ENCODE measurements around the gene UST.

UST gene

DNA sequence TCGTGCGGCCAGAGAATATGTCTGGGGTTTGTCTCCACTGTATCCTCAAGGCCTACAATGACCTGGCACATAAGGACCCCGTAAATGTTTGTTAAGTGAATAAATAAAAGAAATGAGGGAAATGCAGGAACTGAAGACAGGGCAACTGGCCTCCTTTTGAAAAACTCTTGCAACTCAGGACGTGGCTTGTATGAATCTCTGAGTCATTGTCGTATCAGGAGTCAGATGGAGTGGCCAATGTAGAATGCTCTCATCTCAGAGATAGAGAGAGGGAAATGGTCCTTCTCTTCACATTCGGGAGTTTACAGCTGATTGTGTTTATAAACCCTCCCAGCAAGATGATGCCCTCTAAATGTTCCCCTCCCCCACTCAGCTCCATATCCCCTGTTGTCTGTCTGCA, 57.1 kb downstream of the UST start:
- DNase-seq (ENCODE audit: low read depth): peak; percentile 24

DNA sequence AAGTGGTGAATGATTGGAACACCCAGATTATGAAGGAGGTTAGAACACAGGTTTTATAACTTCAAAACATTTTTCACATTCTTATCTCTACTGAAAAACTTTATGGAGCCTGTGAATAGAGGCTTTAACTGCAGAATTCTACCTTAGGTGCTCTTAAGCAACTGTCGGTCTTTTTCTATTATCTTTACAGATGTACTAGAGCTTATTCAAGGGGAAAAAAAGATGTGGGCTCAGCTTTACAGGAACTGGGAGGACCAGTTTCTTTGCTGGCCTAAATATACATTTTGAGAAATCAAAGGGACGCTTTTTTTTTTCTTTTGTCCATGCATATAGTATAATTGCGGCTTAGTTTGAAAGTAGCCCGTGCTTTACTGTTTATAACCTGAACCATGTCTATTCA, 58.9 kb downstream of the UST start:
- no peak for DNase-seq (ENCODE audit: low read depth)

DNA sequence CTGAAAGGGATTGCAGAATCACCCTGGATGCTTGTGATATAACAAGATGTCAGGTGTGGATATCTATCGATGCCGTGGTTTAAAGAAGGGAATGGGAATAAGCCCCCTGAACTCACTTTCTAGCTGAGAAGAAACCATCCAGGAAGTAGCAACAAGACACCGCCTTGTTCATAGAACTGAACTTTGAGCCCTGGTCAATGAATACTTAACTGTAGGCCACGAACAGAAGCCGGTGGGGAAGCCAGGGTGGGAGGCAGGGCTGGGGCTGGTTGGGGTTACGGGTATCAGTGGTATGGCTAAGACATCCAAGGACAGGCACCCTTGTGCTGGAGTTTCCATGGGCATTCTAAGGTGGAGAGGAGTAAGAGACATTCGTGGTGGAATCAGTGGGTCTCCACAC, 61.0 kb downstream of the UST start:
- DNase-seq (ENCODE audit: low read depth): no peak

DNA sequence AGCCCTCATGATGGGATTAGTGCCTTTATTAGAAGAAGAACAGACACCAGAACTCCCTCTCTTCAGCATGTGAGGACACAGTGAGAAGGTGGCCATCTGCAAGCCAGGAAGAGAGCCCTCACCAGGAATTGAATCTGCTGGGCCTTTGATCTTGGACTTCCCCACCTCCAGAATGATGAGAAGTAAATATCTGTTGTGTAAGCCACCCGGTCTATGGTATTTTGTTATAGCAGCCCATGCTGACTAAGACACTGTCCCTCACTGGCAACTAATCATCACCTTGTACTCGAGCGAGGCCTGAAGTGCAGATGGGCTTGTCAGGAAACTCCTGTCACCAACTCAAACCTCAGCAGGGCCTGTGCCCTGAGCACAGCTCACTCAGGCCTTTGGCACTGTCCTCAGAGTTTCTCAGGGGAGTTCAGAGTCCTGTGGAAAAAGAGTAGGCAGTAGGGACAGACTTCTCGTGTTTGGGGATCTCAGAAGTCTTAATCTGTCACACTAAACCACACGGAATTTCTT, 62.0 kb downstream of the UST start:
- DNase-seq (ENCODE audit: low read depth): no peak

DNA sequence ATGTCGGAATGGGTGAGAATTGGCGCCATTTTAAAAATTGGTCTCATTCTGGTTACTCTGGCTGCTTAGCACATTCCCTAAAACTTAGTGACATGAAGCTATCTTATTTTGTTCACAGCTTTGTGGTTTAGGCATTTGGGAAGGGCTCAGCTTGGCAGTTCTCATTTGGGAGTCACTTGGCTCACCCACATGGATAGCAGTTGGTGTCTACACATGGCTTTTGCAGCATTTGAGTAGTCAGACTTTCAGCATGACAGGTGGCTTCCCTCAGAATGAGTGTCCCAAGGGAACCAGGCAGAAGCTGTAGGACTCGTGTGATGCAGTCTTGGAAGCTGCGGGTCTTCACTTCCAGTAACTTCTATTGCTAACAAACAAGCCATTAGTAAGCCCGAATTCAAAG, 64.6 kb downstream of the UST start:
- DNase-seq (ENCODE audit: low read depth): no peak

DNA sequence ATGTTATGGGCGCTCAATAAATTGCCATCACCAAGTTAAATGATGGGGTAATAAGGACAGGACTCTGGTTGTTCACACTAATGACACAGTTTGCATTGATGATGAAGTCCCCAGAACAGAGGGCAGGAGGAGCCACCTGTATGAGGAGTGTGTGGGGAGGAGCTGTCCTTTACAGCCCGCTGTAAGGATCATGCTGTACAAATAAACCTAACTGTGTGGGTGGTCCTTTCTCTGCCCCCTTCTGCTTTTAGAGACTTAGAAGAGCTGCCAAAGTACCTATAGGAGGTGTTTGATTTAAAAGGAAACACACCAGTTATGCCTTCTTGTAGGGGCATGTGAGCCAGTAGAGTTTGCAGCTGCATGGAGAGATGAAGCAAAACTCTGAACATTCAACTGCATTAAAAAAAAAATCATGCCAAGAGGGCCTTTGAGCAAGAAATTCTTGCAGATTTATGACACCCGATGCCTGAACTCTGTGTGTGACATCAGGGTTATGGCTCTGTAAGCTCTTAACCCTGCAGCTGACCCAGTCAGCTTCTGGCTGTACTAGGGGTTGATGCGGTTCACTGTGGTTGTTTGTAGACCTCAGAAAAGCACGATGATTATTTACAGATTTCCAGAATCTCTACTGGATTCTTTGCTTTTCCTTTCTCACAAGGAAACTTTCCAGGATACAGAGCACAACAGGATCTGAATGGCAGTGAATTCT, 67.4 kb downstream of the UST start:
- DNase-seq (ENCODE audit: low read depth): no peak

DNA sequence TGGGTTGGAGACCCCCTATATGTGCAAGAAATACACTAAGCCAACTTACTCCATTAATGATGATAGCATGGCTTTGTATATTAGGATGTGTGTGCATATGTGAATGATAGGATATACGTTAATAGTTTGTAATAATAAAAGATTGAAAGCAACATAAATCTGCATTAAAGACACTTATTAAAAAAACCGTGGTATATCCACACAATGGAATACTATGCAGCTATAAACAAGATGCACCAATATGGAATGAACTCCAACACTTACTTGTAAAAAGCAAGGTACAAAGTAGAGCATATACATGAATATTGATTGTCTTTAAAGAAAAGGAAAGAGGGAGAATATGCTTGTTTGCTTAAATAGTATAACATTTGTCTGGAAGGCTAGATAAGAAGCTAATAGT, 68.0 kb downstream of the UST start:
- DNase-seq (ENCODE audit: low read depth): no peak

DNA sequence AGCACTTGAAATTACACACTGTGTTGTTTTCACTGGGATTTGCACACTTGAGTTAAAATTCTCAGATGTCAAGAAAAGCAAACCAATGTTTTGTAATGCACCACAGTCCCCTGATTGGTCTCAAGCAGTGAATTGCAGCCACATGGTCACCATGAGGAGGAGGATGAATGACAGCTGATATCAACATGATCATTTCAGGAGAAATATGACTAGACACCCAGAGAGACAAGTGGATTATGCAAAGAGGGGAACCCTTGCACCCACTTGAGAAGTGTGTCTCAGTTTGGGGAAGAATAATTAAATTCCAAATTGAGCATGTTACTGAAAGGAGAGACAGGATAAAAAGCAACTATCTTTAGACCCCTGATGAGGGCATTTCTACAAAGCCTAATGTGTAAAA, 69.3 kb downstream of the UST start:
- DNase-seq (ENCODE audit: low read depth): no peak

DNA sequence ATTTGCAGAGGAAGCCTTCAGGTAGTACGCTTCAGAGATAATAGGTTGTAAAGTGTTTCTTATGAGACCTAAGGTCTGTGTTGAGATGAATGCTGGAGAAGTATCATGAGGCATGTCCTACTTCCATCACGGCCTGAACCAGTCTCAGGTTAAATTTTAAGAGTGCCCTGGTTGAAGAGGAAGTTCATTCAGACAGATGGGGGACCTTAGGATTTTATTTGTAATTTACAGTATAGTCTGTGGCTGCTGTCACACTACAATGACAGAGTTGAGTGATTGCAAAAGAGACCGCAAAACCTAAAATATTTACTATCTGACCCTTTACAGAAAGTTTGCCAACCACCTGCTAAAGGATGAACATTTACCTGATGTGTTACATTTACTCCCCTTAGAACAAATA, 70.9 kb downstream of the UST start:
- DNase-seq (ENCODE audit: low read depth): no peak

DNA sequence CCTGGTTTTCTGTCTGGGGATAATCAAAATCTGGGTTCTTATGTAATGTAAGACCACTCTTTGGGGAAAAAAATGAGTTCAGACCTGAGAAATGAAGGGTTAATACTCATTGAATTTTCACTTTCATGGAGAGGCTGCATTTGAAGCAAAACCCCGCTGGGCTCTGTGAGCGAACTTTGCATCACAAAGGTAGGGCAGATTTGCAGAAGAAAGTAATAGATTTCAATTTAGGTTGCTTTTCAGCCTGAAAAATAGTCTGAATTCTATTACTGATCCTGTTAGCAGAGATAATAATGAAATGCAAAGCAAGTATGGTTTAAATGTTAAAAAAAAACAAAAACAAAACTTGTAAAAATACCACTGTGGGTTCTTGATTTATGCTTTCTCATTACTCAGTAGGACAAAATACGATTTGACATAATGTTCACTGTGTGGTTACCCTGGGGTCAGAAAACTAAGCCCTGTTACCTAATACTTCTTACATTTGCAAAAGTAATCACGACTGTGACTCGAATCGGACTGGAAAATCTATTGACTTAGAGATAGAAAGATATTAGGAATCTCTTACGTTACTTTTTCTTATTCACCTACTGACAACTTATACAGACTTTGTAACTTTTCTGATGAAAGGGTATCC, 72.2 kb downstream of the UST start:
- DNase-seq (ENCODE audit: low read depth): no peak

DNA sequence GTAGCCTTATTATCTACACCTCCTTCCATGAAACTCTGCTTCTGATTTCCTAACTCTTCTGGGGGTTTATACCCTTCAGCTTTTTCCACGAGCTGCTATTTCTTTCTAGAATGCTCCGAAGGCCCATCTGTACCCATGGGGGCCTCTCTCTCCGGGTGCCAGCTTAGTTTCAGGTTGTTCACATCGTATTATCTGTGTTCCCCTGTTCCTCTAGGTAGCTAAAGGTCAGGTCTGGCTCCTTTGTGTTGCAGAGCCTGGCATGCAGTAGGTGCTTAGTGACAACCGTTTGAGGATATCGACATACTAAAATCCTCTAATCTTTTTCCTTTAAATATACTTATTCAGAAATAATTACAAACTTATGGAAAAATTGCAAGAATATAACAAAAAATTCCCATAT, 73.0 kb downstream of the UST start:
- no peak for DNase-seq (ENCODE audit: low read depth)

DNA sequence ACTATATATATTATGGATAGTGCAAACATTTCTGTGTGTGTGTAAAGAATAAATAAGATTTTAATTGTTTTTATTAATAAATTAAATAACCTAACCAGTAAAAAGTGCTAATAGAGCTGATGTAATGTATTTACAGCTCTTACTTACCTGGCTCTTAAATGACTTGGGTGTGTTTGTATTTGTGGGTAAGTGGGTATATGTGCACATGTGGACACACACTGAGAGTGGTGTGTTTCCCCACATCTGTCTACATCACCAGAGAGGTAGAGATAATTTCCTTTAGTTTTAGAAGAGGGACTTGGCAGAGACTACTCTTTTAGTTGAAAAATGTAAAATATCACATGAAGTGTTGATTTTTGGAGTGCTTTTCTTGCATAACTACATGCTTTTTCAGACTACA, 76.0 kb downstream of the UST start:
- DNase-seq (ENCODE audit: low read depth): no peak

DNA sequence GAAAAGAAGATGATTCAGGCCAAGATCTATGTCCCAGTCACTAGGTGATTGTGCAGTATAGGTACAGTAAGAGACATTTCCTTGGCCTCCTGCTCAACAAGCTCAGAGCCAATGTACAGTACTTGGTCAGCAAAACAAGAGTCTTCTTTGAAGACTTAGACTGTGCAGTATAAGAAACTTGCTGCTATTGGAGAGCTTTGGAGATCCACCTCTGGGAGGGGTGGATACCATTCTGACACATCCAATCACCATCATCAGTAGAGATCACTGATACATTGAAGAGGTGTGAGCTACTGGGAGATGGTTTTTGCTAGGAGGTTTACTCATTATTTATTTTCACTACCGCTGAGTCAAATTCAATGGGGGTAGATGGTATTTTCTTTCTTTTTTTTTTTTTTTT, 77.5 kb downstream of the UST start:
- no peak for DNase-seq (ENCODE audit: low read depth)

DNA sequence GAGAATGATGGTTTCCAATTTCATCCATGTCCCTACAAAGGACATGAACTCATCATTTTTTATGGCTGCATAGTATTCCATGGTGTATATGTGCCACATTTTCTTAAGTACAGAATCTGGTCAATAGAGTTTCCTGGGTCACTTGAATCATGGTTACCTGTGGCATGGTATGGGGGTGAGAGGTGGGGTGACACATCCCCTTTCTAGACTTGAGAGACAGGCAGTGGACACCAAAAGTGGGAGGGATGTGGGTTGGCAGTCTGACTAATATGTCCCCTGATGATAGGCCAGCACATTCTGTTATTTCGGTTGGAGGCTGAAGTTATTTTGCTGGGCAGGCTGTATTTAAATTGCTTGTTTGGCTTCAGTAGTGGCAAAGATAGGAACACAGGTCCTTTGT, 78.1 kb downstream of the UST start:
- DNase-seq (ENCODE audit: low read depth): no peak

DNA sequence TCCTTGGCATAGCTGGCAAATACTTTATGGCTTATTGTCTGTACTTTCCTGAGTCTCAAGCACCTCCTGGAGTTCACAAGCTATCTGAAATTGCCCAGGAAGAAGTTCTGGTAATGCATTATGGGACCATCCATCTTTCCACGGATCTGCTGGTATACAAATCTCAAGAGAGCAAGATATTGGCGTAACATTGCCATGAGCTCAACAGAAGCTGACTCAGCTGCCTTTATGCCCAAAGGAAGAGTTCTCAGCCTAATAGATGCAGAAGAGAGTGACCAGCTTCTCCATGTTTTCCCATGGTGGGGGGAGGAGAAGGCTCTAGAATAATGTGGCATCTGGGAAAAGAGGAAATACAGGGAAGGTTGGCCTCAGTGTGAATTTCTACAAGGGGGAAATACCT, 78.7 kb downstream of the UST start:
- DNase-seq (ENCODE audit: low read depth): no peak

DNA sequence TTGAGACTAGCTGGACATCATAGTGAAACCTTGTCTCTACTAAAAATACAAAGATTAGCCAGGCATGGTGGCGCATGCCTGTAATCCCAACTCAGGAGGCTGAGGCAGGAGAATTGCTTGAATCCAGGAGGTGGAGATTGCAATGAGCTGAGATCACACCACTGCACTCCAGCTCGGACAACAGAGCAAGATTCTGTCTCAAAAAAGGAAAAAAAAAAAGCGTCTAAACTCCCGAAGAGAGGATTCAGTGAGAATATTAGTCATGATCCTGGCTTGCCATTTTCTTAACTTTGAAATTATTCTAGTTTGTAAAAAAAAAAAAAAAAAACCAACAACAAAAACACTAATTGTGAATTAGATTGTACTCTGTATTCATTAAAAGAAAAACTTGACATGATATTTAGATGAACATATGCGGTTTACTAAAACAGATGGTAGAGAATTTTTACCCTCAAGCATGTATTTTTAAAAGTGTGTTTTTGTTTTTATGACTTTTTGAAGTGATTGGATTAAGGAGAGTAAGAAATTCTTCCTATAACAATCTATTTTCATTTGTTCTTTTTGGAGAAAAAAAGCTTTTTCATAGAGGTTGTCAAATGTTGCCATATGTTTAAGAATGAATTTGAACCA, 80.7 kb downstream of the UST start:
- peak; percentile 29 for DNase-seq (ENCODE audit: low read depth)

DNA sequence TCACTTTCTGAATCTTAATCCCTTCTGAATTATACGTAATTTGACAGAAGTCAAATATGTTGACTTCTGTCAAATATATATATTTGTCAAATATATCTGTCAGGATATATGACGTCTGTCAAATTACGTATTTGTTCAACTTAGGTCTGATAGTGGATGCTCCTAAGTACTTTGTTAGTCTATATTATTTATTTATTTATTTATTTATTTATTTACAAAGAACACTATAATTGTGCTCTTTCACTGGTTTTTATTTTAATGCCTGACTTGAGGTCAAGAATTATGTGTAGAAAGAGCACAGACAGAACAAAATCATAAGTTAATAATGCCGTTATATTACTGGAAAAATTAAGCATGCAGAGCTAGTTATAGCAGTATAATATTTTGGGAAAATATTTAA, 81.2 kb downstream of the UST start:
- no peak for DNase-seq (ENCODE audit: low read depth)

DNA sequence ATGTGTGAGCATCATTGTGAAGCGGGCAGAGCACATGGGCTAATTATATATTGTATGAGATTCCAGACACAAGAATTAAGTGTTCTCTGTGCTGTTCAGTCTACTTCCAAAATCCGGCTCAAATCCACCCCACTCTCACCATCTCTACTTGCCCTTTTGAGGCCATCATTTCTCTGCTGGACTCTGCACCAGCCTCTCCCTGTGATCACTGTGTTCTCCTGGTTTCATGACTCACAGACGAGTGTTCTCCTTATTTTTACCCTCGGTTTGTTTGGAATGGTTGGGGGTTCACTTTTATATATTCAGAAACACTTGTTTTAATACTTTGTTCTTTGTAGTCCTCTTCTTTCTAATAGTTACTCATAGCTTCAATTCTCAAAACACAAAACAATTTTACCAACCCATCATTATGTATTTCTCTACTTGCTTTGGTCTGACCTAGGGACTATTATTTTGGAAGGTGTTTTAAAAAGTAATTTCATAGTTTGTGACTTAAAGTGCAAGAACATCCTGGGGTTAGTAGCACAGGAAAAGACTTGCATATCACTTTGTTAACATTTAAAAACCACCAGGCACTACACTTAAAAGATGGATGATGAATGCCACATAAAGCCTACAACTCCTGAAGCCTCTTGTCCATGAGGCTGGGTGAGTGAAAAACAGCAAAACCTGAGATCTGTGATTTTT, 82.7 kb downstream of the UST start:
- DNase-seq (ENCODE audit: low read depth): no peak

DNA sequence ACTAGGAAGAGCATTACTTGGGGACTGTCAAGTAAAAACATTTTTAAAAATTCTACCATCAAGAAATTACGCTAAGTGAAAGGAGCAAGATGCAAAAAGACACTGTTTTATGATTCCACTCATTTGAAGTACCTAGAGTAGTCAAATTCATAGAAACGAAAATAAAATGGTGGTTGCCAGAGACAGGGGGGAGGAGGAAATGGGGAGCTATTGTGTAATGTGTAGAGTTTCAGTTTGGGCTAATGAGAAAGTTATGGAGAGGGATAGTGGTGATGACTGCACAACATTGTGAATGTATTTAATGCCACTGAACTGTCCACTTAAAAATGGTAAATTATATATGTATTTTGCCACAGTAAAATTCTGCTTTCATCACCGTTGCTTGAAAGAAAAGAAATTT, 83.8 kb downstream of the UST start:
- DNase-seq (ENCODE audit: low read depth): no peak

DNA sequence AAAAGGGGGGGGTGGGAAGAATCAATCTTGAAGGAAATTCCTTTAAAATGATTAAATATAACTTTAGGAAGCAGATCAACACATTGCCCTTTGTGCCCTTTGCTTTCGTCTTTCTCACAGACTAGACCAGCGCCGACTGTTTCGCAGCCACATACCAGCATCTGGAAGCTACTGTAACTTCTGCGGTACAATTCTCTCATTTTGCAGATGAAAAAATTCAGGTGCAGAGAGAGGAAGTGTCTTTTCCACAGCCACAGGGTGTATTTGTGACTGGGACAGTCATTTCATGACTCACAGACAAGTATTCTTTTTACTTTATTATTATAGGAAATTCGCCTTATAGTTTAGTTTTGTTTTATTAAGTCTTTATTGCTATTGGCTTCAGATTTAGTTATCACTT, 84.2 kb downstream of the UST start:
- peak; percentile 42 for DNase-seq (ENCODE audit: low read depth)

DNA sequence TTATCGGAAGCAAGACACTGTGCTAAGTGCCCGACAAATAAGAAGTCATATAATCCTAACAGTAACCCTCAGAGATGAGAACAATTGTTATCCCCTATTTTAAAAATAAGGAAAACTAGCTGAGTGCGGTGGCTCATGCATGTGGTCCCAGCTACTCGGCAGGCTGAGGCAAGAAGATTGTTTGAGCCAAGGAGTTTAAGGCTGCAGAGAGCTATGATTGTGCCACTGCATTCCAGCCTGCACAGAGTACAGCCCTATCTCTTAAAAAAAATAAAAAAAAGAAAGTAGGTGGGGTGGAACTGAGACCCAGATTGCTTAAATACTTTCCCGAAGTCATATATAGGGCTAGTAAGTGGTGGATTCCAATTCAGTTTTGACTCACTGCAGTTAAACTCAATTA, 84.7 kb downstream of the UST start:
- no peak for DNase-seq (ENCODE audit: low read depth)

DNA sequence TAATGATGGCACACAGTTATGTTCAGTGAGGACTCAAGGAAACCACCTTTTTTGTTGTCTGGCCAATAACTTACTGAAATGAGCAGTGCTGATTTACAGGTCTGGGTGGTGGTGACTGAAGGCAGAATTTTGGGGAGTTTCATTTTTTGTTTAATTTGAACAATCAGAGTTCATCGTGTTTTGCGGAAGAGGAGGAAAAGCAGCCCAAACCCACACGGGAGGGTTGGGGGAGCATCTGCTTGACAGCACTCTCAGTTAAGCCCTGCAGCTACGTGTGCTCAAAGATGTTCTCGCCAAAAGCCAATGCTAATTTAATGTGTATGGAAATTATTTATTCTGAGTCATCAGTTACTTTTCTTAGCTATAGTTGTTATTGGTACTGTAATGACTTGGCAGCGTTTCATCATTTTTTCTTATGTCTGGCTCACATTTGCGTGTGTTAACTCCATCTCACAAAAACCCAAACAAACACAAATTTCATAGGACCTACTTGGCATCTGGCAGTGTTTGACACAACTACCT, 89.2 kb downstream of the UST start:
- peak; percentile 76 for DNase-seq (ENCODE audit: low read depth)

DNA sequence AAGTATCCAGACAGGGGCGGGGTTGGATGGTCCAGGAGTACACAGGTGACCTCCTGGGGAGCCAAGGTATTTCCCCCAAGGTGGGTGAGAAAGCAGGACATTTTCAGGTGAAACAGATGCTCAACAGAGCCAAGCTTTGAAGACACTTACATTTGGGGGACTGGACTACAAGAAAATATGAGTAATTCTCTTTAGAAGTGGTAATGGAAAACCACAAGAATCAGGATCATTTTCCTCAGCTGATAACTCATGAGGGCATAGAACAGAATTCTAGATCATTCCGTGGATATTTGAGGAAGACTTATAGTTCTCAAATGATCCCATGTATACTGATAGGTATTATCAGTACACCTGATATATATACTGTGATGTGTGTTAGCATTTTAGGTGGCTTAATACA, 89.9 kb downstream of the UST start:
- DNase-seq (ENCODE audit: low read depth): peak; percentile 20
